Fibroblast of skin of left quadriceps (primary cell): ENCODE data around the gene LYPD6B.
"Not testable (repeated sequence)": the region's sequence is repeated elsewhere in the genome, so short reads cannot be mapped to it uniquely, and the experiment has no call there.

ENCODE experiments used
- DNase-seq, 2 experiments: peaks; one replicate each; pipeline ENCODE4 v3.0.0-alpha.2; 2013; ENCODE audit warnings: low read depth in 2 of 2

Gene LYPD6B

DNA sequence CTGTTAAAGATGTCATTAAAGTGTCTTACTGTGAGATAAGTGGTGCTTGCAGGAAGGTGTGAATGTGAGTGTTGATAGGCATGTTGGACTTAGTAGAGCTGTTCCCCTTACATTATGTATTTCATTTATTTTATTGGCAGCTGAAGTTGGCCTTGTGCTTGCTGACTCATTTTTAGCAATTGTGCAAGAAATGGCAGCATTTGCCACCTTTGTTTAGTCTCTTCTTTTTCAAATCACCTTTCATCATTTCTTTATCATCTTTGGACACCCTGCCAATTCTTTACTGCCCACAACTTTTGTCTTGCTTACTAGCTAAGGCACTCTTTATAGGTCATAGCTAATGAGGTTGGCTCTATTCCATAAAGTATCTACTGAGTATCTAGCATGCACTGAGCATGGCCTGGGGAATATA, 161.6 kb downstream of the LYPD6B start:
- DNase-seq: peak; percentile 59 to 60

DNA sequence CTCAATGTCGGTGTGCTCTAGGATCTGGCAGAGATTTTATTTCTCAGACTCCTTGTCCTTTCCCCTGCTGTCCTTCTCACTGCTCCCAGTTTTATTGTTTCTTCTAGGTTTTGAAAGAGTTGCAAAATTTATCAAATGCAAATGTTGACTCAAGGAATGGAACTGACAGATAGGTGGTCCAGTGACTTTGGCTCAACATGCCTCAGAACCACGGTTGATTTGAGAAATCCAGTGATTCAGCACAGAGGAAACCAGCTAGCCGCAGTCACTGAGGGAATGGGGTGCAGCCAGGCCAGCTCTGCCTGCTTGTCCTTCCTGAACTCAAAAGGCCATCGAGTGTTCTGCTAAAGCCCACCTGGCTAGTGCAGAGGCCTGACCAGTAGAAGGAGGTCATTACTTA, 166.2 kb downstream of the LYPD6B start:
- DNase-seq: no peak

GRCh38 chr2:149205143-149205542, 166.6 kb downstream of the LYPD6B start:
- DNase-seq: no peak

DNA sequence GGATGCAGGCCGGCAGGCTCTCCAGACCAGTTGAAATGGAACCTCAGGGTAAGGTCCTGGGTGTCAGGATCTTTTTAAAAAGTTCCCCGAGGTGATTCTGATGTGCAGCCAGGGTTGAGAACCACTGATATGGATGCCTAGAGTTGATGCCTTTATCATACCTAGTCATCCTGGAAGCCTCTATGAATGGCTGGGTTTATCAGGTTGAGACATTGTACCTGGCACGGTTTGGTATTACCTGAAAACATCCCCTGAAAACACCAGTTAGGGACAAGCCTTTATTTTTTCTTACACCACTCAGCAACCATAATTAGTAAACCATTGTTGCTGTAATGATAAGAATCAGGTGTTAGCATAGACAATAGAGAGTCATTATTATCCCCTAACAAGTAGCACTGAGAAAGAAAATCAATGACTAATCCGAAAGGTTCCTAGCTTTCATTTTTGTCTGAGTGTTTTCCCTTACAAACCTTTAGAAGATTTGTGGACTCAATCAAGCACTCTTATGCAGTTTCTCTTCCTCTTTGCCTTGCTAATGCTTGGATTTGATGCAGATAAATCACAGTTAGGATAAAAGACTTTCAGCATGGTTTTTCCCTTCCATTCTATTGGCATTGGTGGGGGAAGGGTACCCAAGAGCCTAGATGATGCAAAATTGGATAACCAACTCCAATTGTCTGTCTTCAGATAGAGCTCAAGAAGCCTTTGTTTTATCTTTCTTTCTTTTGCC, 175.4 kb downstream of the LYPD6B start:
- DNase-seq: no peak

DNA sequence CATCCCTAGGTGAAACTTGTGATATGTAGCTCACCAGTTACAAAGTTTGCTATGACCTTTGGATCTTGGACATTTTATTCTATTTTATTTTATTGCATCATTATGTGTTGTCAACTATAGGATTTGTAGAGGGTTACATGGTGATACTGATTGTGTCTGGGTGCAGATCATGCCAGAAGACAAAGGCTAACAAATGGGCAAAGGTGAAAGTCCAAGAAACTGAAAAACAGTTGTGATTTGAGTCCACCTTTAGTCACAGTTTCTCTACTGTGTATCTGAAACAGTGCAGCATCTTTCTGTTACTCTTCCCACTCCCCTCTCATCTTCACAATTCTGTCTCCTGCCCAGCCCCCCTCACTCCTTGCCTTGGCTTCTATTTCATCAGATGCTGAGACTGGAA, 180.0 kb downstream of the LYPD6B start:
- DNase-seq: no peak

- DNase-seq: no peak
Measured at GRCh38 chr2:149219856-149220255, 181.4 kb downstream of the LYPD6B start.

- DNase-seq: no peak
Measured at GRCh38 chr2:149221002-149221401, 182.5 kb downstream of the LYPD6B start.

DNA sequence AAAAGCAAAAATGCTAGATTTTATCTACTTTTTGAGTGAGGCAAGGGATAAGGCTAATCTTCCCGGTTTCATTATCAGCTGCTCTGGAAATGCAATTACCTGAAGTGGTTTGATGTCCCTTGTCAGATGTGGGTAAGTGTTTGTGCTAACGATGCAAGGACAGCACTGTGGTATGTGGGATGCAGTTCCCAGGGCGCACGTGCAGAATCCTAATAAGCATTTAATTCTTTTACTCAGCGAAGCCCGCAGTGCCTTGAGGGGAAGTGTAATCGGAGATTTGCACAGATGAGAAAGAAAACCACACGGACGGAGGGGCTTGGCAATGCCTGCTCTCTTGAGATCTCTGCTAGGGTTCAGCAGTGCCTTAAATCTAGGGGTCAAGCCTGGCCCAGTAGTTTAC, 183.4 kb downstream of the LYPD6B start:
- DNase-seq: no peak

DNA sequence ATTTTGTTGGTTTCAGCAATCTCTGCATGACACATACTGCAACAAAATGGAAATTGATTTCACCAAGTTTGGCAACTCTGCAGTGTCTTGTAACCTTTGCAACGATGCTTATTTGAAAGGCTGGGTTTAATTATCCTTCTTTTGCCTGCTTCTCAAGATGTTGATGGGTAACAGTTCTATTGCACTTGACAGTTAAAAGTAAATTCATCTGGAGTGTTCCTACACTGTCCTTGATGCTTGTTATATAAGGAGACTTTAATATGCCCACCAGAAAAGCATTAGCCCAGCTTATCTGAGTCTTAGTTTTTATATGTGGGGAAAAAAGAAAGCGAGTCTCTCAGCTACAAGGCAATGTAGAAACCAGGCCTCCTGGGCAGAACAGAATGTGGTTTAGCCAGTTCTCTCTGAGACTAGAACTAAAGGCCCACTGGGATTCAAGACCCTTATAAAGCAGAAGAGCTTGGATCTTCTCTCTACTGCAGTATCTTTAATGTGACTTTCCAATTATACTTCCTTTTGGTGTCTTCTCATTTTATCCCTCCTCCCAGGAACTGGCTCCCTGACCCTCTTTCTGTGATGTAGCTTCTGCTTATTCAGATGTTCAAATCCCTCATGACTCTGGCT, 185.1 kb downstream of the LYPD6B start:
- DNase-seq: no peak

GRCh38 chr2:149224543-149224942, 186.0 kb downstream of the LYPD6B start:
- DNase-seq: peak; percentile 61 to 63

- no peak for DNase-seq
Measured at GRCh38 chr2:149225446-149225845, 186.9 kb downstream of the LYPD6B start.

DNA sequence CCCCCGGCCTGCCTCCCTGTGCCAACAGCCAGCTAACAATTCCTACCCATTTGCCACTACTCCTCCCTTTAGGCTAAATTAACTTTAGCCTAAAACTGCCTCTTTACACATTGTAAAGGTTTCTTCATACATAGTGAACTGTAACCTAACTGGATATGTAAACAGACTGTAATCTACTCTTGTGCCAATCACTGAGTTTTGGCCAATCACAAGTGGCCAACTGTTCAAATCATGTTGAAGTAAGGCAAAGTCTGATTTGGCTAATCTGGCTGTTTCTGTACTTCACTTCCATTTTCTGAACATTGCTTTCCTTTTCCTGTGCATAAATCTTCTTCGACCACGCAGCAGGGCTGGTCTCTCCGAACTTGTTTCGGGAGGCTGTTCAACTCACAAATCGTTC, 188.3 kb downstream of the LYPD6B start:
- no peak for DNase-seq

DNA sequence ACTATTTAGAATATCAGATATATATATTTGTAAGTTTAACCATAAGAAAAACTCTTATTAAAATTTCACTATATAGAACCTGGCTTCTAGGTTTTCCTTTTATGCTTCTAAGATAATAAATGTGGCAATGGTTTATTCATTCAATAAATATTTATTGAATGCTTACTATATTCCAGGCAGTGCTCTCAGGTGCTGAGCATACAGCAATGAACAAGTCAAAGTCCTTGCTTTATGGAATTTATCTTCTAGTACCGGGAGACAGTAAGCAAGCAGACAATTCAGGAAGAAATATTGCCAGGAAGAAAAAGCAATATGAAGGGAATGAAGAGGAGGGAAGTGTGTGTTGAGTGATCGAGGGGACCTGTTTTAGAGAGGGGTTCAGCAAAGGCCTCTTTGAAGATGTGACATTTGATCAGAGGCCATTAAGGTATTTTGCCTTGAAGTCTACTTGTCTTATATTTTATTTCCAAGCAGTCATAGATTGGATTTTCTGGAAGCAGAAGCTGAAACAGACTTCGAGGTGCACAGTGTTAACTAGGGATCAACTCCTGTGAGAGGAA, 197.4 kb downstream of the LYPD6B start:
- DNase-seq: no peak

DNA sequence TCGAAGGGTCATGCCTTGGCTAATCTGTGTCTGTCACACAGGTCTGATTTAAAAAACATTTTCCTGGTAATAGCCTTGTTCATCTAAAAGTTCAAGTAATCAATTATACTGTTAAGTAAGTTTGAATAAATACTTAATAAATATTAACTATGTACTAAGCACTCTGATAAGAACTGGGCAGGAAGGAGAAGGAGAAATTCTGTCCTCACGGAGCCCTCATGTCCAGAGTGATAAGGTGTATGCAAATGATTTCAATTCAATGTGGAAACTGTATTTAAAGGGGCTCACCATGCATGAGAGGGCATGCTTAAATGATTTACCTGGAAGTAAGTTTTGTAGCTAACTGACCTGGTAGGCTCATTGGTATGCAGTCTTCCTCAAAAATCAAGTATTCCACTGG, 197.9 kb downstream of the LYPD6B start:
- no peak for DNase-seq

- no peak for DNase-seq
Measured at GRCh38 chr2:149246186-149246585, 207.7 kb downstream of the LYPD6B start.

DNA sequence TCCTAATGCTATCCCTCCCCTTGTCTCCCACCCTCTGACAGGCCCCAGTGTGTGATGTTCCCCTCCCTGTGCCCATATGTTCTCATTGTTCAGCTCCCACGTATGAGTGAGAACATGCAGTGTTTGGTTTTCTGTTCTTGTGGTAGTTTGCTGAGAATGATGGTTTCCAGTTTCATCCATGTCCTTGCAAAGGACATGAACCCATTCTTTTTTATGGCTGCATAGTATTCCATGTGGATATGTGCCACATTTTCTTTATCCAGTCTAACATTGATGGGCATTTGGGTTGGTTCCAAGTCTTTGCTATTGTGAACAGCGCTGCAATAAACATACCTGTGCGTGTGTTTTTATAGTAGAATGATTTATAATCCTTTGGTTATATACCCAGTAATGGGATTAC, 212.9 kb downstream of the LYPD6B start:
- DNase-seq: not testable (repeated sequence)

GRCh38 chr2:149256877-149257276, 218.4 kb downstream of the LYPD6B start:
- DNase-seq: not testable (repeated sequence)

DNA sequence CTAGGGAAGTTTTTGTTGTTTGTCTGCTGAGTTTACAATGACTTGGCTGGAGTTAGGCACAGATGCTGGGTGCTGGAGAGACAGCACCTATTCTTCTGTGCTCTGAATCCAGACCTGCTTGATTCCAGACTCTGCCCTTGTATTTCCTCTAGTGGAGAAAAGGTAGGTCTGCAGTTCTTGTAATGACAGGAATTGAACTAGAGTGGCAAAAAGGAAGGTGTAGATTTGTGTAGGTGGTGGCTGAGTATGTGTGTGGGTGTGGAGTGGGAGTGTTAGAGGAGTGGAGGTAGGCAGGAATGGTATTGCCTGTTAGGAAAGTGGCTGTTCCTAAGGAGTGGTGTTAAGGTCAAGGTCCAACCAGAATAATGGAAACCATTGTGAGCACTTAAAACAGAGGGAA, 220.0 kb downstream of the LYPD6B start:
- no peak for DNase-seq

DNA sequence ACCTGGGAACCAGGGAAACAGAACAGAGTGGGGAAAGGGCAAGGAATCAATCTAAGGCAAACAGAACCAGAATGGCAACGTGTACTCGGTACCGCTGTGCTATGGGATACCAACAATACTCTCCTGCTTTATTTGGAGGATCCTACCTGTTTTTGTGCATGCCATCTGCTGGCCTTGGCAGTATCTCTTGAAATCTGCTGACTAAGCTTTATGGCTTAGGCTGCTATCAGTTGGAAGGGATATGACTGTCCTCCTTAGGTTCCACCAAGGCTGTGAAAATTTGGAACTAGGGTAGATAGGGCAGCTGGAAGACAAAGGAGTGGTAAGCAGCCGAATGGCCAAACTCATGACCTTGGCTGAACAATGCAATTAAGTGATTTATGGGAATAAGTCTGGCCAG, 220.6 kb downstream of the LYPD6B start:
- no peak for DNase-seq

DNA sequence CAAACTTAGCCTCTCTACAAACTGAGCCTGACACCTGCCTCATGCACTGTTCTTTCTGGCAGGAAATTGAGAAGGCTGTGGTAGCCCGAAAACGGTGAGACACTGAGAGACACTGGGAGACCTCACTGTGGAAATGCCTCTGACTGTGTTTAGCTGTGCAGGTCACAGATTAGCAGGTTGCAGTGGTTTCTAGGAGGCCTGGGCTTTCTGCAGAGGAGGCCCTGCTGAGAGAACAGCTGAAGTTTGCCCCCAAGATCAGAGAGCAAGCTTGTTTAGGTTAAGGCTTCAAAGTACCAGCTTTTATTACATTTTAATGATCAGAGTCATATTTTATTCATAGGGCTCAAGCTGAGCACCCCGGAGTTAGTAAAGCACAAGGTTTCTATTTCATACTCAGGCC, 223.2 kb downstream of the LYPD6B start:
- no peak for DNase-seq
